NCI-H446 (cell line): Measurements from ENCODE around the gene RER1.
A peak's percentile ranks its signal among the peaks of the same experiment; 100 is the strongest.

ENCODE experiments used
- DNase-seq, 2 experiments: peaks; one replicate each; lab custom pipeline; 2025; lab: John Stamatoyannopoulos, UW

Gene RER1

DNA sequence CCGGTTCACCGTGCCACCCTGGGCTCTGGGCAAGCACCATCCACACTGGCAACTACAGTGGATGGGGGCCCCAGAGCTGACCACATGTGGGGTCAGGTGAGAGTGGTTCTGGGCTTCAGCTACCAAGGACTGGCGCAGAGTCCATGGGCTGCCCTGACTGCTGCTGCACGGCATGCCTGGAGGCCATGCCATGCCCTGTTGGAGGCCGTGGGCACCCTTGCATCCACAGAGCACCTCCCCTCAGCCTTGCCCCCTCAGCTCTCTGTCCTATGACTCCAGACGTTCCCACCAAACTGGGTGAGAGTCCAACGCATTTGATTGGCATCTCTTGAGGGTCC lies 15.7 kb upstream of the RER1 start:
- no peak for DNase-seq

DNA sequence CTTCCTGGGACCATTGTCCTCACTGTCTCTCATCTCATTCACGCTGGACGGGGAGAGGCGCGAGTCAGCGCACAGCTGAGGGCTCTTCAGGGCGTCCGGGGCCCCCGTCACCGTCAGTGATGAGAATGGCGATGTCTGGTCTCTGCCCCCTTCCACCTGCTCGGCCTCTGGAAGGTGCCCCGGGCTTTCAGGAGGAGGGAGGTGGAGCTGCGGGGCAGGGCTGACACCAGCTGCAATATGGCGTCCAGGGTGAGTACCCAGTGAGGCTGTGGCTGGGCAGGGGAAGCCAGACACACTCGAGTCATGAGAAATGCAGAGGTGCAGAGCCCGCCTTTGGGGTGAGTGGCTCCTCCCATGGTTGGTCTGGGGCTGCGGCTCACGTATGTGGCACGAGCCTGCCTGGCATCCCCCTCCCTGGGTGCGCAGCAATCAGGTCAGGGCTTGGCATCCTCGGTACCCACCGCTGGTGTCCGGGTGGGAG lies 15.3 kb upstream of the RER1 start:
- no peak for DNase-seq

DNA sequence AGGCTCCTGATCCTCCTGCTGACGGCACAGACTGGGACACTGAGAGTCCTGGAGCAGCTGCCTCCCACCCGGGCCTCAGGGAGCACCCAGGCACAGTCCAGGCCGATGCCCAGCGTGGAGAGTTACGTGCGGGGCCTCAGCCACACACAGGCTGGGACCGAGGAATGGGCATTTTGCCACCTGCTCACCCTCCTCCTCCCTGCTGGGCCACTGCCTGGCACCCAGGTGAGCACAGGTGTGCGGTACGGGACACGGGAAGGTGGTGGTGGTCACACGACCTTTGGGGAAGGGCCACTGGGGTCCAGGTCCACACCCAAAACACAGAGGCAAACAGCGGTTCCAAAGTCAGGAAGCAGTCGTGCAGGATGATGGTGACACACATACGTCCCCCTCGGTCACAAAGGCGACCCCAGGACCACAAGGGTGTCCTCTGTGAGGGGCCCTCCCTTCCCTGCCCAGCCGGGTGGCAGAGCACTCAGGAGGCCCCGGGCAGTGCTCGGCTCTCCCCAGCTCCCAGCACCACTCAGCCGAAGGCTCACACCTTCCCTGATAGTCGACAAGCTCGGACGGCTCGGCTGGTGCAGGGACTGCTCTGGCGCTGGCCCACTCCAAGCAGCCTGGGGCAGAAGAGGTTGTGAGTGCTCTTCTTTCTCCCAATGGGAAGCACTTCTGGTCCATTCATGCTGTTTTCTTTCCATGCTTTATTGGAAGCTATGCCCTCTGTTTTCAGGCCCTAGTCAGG lies 14.5 kb upstream of the RER1 start:
- DNase-seq, result no peak

DNA sequence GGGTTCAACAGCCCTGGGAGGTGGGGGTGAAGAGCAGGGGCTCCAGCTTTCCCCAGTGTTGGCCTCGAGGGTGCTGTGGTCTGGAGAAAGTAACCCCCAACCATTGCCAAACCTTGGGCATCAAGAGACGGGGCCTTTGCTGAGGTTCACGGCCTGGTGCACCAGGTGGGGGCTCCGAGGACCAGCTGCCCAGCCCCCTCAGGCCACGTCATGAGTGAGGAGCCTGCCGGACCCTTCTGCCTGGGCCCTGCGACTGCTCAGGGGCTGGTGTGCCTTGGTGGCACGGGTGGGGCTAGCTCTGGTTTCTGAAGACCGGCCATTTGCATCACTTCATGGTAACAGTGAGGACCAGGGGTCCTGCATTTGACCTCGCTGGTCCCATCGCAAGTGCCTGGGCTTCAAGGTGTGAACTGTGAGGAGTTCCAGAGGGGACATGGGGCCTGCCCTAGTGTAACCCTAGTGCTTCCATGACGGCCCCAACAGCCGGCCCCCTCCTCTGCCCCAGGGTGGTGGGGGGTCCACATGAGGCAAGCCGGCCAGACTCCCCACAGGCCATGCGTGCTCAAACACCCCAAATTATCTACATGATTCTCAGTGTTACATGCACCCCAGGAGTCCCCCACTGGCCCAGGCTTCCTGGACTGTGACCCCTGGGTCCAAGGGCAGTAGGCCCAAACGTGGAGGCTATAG lies 13.7 kb upstream of the RER1 start:
- DNase-seq, result no peak

DNA sequence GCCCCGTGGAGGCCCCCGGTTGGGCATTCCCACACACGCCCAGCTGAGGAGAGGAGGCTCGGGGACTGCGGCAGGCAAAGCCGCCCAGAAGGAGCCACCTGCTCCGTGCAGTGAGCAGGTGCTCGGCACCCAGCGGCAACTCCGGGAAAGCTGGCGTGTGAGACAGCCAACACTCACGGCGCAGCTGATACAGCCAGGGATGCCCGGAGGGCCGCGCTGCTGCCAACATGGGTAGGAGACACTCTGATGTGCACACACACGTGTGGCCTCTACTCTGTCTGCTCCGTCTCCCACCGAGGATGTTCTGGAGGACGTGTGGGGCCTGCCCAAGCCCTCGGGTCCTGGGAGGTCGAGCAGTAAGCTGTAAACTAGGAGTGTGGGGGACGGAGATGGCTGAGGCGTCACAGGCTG lies 13.2 kb upstream of the RER1 start:
- DNase-seq, result no peak

DNA sequence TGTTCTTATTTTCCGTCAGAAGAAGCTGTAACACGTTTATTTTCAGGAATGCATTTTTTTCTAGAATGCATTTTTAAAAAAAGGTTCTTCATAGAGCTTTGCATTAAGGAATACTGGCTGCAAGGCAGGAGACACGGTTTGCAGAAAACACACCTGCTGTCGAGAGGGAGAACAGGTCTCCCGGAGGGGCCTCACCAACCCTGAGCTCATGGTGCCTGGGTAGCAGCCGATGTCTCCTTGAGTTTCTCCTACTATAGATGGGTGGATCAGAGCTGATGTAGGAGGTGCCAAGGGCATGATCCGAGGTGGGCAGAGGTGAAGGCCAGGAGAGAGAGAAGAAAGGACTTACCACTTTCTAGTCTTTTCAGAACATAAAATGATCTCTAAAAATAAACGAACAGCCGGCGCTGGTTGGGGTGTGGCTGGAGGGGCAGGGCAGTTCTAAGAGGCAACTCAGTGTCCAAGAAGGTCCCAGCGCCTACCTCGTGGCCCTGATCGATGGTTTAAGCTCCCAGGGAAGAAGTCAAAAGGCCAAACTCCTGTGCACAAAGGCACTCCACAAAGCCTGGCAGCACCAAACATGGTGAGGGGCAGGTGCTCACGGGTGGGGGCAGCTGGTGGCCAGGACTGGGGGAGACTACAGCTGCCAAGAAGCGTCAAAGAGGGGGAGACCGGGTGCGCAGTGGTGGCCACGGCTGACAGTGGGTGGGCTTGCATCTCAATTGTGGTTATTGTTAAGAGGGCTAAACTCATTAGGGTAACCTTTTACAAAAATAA lies 12.5 kb upstream of the RER1 start:
- DNase-seq, result no peak

DNA sequence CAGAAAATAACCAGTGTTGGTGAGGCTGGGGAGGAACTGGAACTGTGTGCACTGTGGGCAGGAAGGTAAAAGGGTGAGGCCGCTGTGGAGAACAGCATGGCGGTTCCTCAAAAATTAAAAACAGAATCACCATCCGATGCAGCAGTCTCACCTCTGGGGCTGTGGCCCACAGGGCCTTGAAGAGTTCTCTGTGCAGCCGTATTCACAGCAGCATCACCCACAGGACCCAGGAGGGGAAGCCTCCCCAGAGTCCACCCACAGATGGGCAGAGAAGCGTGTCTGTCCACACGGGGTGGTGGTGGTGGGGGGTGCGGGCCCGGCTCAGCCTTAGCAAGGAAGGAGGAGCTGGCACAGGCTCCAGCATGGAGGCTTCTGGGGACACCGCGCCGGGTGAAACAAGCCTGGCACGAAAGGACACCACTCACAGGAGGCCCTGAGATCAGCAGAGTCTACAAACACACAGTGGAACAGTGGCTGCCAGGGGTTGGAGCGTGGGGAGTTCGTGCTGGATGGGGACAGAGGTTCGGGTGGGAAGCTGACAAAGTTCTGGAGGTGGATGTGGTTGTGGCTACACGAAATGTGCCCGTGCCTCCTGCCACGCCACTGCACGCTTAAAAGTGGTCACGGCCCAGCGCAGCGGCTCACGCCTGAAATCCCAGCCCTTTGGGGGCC lies 11.8 kb upstream of the RER1 start:
- DNase-seq, result no peak

DNA sequence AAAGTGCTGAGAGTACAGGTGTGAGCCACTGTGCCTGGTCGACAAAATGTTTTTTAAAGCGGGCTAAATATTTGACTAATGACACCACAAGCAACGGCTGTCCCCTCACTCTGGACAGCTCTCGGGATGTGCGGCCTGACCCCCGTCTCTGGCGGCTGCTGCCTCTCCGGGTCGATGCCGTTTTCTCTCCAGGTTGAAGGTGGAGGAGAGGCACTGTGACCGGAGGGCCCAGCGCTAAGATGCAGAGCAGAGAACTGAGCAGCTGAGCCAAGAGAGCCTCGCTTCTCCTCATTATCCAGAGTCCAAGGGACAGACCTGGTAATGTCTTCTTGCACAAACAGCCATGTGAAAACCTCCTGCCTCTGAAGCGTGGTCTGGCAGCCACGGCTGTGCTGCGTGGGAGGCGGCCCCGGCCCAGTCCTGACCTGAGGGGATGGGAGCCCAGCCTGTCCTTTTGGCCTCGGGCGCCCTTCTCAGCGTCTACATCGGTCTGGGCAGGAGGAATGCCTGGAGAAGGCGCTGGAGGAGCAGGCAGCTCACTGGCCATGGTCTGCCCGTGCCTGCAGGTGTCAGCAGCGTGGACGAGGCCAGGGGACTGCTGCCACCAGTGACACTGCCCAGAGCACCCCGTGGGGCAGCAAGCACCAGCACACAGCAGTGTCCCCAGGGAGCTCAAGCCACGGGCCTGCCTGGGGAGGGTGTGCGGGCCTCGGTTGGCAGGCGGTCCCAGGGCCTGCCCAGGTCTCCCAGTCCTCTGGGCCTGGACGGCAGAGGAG lies 10.6 kb upstream of the RER1 start:
- DNase-seq, result no peak

DNA sequence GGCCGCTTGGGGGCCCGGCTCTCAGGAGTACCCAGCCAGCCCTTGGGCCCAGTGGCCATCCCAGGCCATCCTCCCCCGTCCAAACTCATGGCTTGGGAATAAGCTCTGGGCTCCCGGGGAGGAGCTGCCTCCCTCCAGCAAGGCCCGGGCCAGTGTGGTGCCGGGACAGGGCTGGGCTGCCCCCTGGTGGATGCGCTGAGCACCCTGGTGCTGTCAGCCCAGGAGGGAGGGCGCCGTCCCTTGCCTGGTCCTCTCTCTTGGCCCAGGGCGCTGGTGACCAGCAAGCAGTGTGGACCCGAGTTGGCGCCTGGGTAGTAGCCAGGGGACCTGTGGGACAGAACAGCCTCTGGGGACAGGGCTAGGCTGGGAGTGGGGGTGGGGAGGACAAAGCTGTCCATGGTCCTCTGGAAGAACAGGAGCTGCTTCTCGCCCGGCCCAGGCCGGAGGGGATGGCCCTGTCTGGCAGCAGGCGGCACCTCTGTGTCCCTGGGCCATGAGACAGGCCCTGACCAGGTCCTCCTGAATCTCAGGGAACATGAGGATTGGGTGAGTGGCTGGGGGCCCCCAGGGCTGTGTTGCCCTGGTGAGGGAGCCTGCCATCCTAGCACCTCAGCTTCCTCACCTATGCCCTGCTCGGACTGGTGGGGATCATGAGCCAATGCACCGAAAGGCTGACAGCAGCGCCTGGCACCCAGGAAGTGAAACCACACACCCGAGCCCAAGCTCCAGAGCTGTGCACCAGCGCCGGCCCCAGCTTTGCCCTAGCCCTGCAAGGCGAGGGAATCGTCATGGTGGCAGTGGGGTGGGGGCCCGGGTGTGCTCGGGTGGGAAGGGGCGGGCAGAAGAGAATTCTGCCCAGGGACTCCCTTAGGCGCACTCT lies 9.7 kb upstream of the RER1 start:
- DNase-seq, result peak; percentile 64 to 82

DNA sequence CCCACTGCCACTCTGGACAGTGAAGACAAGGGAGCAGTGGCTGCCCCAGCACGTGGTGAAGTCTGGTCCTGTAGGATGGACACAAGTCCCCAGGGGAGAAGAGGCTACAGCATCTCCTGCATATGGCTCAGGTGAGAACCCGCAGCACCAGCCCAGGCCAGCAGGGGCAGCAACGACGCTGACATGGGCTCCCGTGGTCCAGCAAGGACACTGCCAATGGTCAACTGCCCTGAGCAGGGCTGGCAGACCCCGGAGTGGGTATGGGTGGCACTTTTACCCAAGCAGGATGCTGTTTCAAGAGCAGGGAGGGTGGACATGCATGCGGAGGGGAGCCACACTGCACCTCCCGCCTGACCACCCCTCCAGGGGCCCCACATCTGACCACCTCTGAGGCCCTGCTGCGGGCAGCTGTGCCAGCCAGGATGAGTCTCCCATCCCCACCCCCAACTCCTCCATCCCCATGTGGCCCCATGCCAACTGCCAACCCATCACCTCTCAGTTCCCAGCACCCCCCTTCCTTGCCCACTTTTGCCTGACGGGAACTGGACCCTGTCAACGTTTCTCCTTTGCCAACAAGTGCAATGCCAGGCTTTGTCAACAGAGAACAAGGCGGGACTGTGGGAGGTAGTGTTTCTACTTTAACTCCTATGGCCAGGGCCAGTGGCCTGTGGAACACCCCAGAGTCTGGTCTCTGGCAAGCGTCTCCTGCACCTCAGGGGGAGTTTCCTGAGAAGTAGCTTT lies 8.8 kb upstream of the RER1 start:
- DNase-seq, result no peak

DNA sequence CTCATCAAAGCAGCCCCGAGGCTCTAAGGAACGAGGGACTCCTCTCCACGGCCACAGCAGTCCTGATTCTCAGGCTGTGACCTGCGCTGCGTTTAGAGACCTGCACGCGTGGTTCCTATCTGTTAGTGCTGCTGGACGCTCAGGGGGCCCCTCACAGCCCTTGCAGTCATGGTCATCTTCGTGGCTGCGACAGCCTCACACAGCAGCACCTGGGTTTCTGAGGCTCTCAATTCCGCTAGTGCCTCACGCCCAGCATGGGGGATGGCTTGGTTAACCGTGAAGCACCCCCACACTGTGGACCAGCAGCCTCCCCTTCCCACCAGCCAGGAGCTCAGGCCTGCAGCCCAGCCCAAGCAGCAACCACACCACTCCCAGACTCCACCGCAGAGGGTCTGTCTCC lies 8.1 kb upstream of the RER1 start:
- DNase-seq, result no peak

DNA sequence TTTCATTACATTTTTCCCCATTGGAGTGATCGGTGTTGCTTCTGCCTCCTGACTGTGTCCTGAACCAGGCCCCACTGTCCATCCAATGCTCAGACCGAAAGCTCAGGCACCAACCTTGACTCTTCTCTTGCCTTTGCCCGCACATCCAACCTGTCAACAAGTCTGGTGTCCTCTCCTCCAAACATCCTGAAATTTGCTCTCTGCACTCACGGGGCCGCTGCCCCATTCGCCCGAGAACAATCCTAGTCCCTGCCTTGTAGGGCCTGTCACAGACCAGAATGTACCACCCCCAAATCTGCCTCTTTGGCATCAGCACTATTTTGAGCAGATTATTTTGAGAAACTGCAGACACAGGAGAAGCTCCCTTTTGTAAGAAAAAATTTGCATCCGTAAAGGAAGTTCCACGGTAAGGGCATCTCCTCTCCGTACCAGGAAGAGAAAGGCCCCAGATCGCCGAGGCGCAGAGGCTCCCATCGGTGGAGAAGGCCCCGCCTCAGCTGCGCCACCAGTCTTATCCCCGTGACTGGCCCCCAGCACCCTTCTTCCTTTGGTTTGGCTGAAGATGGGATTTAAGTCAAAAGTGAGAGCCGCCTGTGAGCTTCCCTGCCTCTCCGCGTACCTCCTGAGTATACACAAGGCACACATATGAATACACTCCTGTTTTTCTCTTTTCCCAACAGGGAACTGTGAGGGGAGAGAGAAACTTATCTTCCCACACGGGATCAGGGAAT lies 7.3 kb upstream of the RER1 start:
- no peak for DNase-seq

DNA sequence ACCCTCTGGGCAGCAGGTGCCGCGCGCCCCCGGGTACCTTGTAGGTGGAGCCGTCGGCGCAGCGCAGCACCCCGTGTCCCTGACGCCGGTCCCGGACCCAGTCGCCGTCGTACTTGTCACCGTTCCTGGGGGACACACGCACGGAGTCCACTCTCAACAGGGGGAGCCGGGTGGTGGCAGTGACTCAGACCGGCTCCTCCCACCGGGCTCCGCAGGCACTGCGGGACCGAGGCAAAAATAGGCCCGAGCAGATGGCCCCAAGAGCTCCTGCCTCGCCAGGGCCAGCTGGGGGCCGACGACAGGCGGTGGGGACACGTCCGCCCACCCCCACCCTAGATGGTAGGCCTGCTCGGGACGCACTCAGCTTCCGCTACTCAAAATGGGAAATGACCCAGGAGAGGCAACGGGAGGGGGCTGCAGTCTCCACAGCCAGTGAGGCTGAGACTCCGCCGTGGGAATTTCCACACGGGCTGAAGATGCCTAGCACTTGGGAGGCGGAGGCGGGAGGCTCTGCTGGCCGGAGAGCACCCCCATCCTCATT lies 6.6 kb upstream of the RER1 start:
- DNase-seq, result peak in 1 of 2 experiments; percentile 32

DNA sequence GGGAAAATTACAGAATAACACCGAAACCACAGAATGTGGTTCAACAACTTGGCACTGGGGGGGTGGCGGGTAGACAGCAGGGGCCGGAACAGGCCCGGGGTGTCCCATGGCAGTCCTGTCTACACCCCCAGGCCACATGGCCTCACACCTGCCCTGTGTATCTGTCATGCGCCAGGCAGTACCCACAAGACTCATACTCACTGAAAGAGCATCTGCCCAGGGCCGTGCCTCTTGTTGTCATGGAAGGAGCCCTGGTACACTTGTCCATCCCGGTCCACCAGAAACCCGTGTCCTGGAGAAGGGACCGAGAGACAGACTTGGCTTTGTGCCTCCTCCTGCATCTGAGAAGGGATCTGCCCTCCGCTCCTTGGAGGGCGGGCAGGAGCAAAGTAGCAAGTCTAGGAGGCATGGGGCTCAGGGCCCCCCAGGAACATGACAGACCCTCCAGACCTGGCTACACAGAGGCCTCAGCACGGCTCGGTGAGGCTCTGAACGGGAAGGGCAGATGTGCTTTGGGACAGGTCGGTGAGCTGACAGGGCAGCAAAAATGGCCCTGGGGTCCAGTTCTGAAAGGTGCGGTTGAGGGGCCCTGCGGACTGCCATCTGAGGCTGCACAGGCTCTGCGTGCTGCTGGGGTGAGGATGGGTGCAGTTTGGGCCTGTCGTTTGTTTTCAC lies 5.9 kb upstream of the RER1 start:
- no peak for DNase-seq

DNA sequence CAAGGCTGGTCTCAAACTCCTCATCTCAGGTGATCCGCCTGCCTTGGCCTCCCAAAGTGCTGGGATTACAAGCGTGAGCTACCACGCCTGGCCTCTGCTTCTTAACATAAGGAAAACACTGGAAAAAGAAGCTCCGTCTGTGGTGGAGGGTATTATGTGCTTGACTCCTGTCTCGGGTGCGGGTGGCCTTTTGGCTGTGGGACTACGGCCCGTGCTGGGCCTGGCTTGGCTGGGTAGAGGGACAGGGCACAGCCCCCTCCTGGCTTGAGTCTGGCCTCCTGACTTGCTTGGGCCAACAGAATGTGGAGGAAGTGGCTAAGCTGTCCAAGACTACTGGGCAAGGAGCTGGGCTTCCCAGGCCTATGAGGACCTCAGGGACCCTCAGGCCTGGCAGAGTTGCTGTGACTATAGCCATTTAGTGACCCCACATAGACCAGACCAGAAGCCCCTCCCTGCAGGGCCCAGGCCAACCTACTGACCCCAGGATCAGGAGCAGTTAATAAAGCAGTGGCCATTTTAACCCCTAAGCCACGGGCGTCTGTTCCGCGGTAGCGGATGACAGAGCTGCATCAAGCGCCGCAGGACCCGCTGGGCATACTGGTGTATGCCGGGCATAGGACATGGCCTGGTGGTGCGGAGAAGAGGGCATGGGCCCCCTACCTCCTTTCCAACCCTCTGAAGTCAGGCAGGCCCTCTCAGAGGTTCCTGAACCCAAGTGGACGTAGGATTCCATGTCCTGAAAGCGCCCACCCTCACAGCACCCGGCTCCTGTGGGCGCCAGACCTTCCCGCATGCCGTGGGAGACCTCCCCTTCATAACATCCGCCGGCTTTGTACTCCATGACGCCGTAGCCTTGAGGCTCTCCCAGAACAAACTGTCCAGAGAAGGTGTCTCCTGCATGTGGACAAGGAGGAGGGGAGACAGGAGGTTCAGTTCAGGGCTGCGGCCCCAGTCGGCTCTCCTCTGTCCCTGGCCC lies 4.7 kb upstream of the RER1 start:
- DNase-seq, result no peak

DNA sequence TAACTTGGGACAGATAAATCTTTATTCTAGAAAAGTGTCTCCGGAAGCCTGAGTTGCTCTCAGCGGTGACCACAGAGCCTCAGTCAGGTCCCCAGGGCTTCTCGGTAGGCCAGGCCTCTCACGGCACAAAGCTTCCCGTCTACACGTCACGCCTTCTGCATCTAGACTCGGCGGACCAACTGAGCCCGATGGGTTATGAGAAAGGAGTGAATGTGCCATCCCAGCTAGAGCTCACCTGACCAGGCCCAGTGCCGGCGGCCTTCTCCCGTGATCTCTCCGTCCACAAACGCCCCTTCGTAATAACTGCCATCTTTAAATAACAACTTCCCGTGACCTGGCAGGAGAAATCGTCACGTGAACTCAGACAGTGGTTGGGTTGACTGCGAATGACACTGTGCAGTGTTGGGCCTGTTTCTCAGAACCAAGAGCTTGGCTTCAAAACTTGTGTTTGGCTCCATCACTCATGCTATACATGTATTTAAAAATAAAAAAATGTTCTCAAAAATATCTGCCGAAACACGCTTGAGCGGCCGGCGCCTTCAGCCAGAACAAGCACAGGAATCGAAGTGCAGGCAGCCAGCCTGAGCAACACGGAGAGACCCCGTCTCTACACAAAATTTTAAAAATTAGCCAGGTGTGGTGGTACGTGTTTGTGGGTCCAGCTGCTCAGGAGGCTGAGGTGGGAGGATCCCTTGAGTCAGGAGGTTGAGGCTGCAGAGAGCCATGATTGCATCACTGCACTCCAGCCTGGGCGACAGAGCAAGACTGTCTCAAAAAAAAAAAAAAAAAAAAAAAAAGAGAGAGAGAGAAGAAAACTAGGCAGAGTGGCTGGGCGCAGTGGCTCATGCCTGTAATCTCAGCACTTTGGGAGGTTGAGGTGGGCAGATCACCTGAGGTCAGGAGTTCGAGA lies 3.4 kb upstream of the RER1 start:
- DNase-seq, result no peak
